WTC11 (cell line): ENCODE measurements around the gene NIFK. TPM values are rescaled to one million over a fixed set of nuclear protein-coding genes. Genes with fewer than 3 reads are reported as not detected.
A peak's percentile ranks its signal among the peaks of the same experiment; 100 is the strongest.
"Not testable (repeated sequence)": the region's sequence is repeated elsewhere in the genome, so short reads cannot be mapped to it uniquely, and the experiment has no call there.

Experiments
- ATAC-seq: fragments of 200-7000 bp; cut with Tn5 transposase; 2 replicates; pipeline ENCODE4 v1.10.0; 2021; ENCODE audit warnings: mild to moderate bottlenecking, moderate library complexity
- CTCF ChIA-PET: fragments of 300-600 bp; sonication (Branson Sonifier 250); formaldehyde crosslinking; loops from one replicate; lab custom pipeline; 2021; ENCODE audit warnings: antibody characterized with exemption; lab: Charles Lee
- POLR2A ChIA-PET: fragments of 350-600 bp; sonication (Branson Sonifier 250); formaldehyde crosslinking; loops from one replicate; lab custom pipeline; 2021; ENCODE audit warnings: antibody characterized with exemption; lab: Charles Lee
- DNase-seq: peaks from one replicate; pipeline ENCODE4 v3.0.0; 2021; ENCODE audit warnings: low spot score
- H3K27ac Mint-ChIP-seq: 2 replicates; pipeline ENCODE4 v1.8.0; 2021; ENCODE audit warnings: mixed read lengths
- H3K27me3 Mint-ChIP-seq: 2 replicates; pipeline ENCODE4 v1.8.0; 2021; ENCODE audit warnings: low read depth, mild to moderate bottlenecking, moderate library complexity, mixed read lengths
- H3K36me3 Mint-ChIP-seq: 2 replicates; pipeline ENCODE4 v1.8.0; 2021; ENCODE audit warnings: mixed read lengths
- H3K4me1 Mint-ChIP-seq: 2 replicates; pipeline ENCODE4 v1.8.0; 2022; ENCODE audit warnings: mixed read lengths
- H3K4me3 Mint-ChIP-seq: 2 replicates; pipeline ENCODE4 v1.8.0; 2021; ENCODE audit warnings: mild to moderate bottlenecking, moderate library complexity, mixed read lengths
- H3K9me3 Mint-ChIP-seq: 2 replicates; pipeline ENCODE4 v1.8.0; 2021; ENCODE audit warnings: mixed read lengths
- AFF4 ChIP-seq: sonication (generic); formaldehyde crosslinking; IDR thresholded peaks from 2 replicates; pipeline ENCODE4 v1.8.1; 2023; ENCODE audit warnings: mild to moderate bottlenecking, missing genetic modification reagents, borderline replicate concordance
- CREM ChIP-seq: sonication (generic); formaldehyde crosslinking; IDR thresholded peaks from 2 replicates; pipeline ENCODE4 v1.8.1; 2022; ENCODE audit warnings: mild to moderate bottlenecking, missing genetic modification reagents, moderate library complexity
- E2F5 ChIP-seq: sonication (generic); formaldehyde crosslinking; IDR thresholded peaks from 2 replicates; pipeline ENCODE4 v1.8.1; 2022; ENCODE audit warnings: mild to moderate bottlenecking, moderate library complexity, missing genetic modification reagents
- FOXP4 ChIP-seq: sonication (generic); formaldehyde crosslinking; IDR thresholded peaks from 2 replicates; pipeline ENCODE4 v1.8.0; 2022; ENCODE audit warnings: mild to moderate bottlenecking, missing genetic modification reagents
- GABPB1 ChIP-seq: sonication (generic); formaldehyde crosslinking; IDR thresholded peaks from 2 replicates; pipeline ENCODE4 v1.8.1; 2023; ENCODE audit warnings: mild to moderate bottlenecking, missing genetic modification reagents
- GRHL2 ChIP-seq: fragments of 250-450 bp; sonication (Bioruptor Pico); IDR thresholded peaks from 2 replicates; pipeline ENCODE4 v1.8.0; 2022; ENCODE audit warnings: mild to moderate bottlenecking, moderate library complexity; ENCODE audit not compliant: insufficient replicate concordance, severe bottlenecking
- HMGXB4 ChIP-seq: sonication (generic); formaldehyde crosslinking; IDR thresholded peaks from 2 replicates; pipeline ENCODE4 v1.8.1; 2023; ENCODE audit warnings: mild to moderate bottlenecking, moderate library complexity, missing genetic modification reagents
- IRF2 ChIP-seq: sonication (generic); formaldehyde crosslinking; IDR thresholded peaks from 2 replicates; pipeline ENCODE4 v1.8.0; 2022; ENCODE audit warnings: low read depth, missing genetic modification reagents, borderline replicate concordance
- JUN ChIP-seq: sonication (generic); formaldehyde crosslinking; IDR thresholded peaks from 2 replicates; pipeline ENCODE4 v1.8.0; 2023; ENCODE audit warnings: mild to moderate bottlenecking, missing genetic modification reagents
- NR2C2 ChIP-seq: sonication (generic); formaldehyde crosslinking; IDR thresholded peaks from 2 replicates; pipeline ENCODE4 v1.8.0; 2022; ENCODE audit warnings: mild to moderate bottlenecking, missing genetic modification reagents
- RORB ChIP-seq: fragments of 250-450 bp; sonication (Bioruptor Pico); IDR thresholded peaks from 2 replicates; pipeline ENCODE4 v1.9.0; 2021; ENCODE audit warnings: mild to moderate bottlenecking
- SOX15 ChIP-seq: fragments of 250-450 bp; sonication (Bioruptor Pico); IDR thresholded peaks from 2 replicates; pipeline ENCODE4 v1.9.0; 2021; ENCODE audit warnings: mild to moderate bottlenecking
- TCF7 ChIP-seq: sonication (generic); formaldehyde crosslinking; IDR thresholded peaks from 2 replicates; pipeline ENCODE4 v1.8.0; 2022; ENCODE audit warnings: mild to moderate bottlenecking, low read depth, missing genetic modification reagents, moderate library complexity
- ZBTB21 ChIP-seq: sonication (generic); formaldehyde crosslinking; IDR thresholded peaks from 2 replicates; pipeline ENCODE4 v1.8.1; 2023; ENCODE audit warnings: mild to moderate bottlenecking, missing genetic modification reagents, borderline replicate concordance
- ZNF138 ChIP-seq: sonication (generic); formaldehyde crosslinking; conservative IDR thresholded peaks from 2 replicates; pipeline ENCODE4 v1.8.1; 2022; ENCODE audit warnings: mild to moderate bottlenecking, moderate library complexity, missing genetic modification reagents
- ZNF317 ChIP-seq: sonication (generic); formaldehyde crosslinking; IDR thresholded peaks from 2 replicates; pipeline ENCODE4 v1.8.1; 2023; ENCODE audit warnings: low read depth, mild to moderate bottlenecking, moderate library complexity, missing genetic modification reagents, borderline replicate concordance
- ZNF396 ChIP-seq: fragments of 250-450 bp; sonication (Bioruptor Pico); IDR thresholded peaks from 2 replicates; pipeline ENCODE4 v1.8.0; 2021; ENCODE audit warnings: mild to moderate bottlenecking, moderate library complexity, borderline replicate concordance
- ZNF423 ChIP-seq: fragments of 250-450 bp; sonication (Bioruptor Pico); IDR thresholded peaks from 2 replicates; pipeline ENCODE4 v2.1.2; 2022; ENCODE audit warnings: mild to moderate bottlenecking, moderate library complexity
- ZNF671 ChIP-seq: fragments of 250-450 bp; sonication (Bioruptor Pico); IDR thresholded peaks from 2 replicates; pipeline ENCODE4 v1.8.0; 2021; ENCODE audit warnings: mild to moderate bottlenecking
- total RNA-seq: library from RNA; stranded (reverse); gene quantifications from 3 replicates; pipeline ENCODE4 v1.2.3, GENCODE V29; 2021

NIFK gene
- total RNA-seq, 1 experiment from 2014 or later, result 91.3 TPM

GRCh38 chr2:121701761-121702160, 34.9 kb downstream of the NIFK start:
- POLR2A ChIA-PET, DNase-seq, H3K36me3 Mint-ChIP-seq, H3K4me1 Mint-ChIP-seq, H3K4me3 Mint-ChIP-seq, H3K27ac Mint-ChIP-seq, ATAC-seq, H3K27me3 Mint-ChIP-seq, H3K9me3 Mint-ChIP-seq: not testable (repeated sequence)
- CTCF ChIA-PET, result interaction anchor here (0.7 kb wide), 1 partner anchor 18 kb away, joined by 3 read pairs; no protein-coding TSS in a partner anchor

- CTCF ChIA-PET, result interaction anchor here (0.7 to 1.7 kb wide), 3 partner anchors 11 to 571 kb away, joined by 3 to 5 read pairs (median 3); partner anchors contain the start of gene RNU4ATAC
- Mint-ChIP-seq H3K27me3 (no peaks in the 10 kb centered on the region), H3K4me1 (peaks cover 22% of the 10 kb centered on the region), H3K36me3 (no peaks in the 10 kb centered on the region), H3K9me3 (no peaks in the 10 kb centered on the region), H3K27ac (no peak overlapping the region), H3K4me3 (no peak overlapping the region)
- POLR2A ChIA-PET, result no interaction called here
- DNase-seq (no peak), ATAC-seq (no peak; the same call in 1 of the 2 replicates)
- TF ChIP-seq ZNF138 (CRISPR knock-in tag), result no peak
- peak; percentile 44 for TF ChIP-seq GABPB1 (CRISPR knock-in tag)
- no peak for TF ChIP-seq ZNF396
- no peak for TF ChIP-seq ZNF423 (CRISPR knock-in tag)
These were observed 37.0 kb downstream of the NIFK start for GRCh38 chr2:121699421-121700333.

- no peak overlapping the region for H3K4me3 Mint-ChIP-seq
- H3K36me3 Mint-ChIP-seq, result no peaks in the 10 kb centered on the region
- CTCF ChIA-PET, result no interaction called here
- H3K4me1 Mint-ChIP-seq, result peaks cover 23% of the 10 kb centered on the region
- no peak for ATAC-seq
- POLR2A ChIA-PET, result no interaction called here
- no peaks in the 10 kb centered on the region for H3K9me3 Mint-ChIP-seq
- DNase-seq, result no peak
- no peaks in the 10 kb centered on the region for H3K27me3 Mint-ChIP-seq
- no peak overlapping the region for H3K27ac Mint-ChIP-seq
- no peak for TF ChIP-seq AFF4 (CRISPR knock-in tag)
- no peak for TF ChIP-seq ZNF317 (CRISPR knock-in tag)
- no peak for TF ChIP-seq IRF2 (CRISPR knock-in tag)
- no peak for TF ChIP-seq JUN (CRISPR knock-in tag)
- no peak for TF ChIP-seq ZBTB21
- TF ChIP-seq CREM (CRISPR knock-in tag), result no peak
These were observed 38.3 kb downstream of the NIFK start for GRCh38 chr2:121698318-121698930.

- no peaks in the 10 kb centered on the region for H3K27me3 Mint-ChIP-seq
- DNase-seq (no peak), ATAC-seq (no peak)
- TF ChIP-seq GRHL2 (CRISPR knock-in tag), result no peak
- no peak for TF ChIP-seq E2F5 (CRISPR knock-in tag)
- no peak for TF ChIP-seq HMGXB4 (CRISPR knock-in tag)
- no peak for TF ChIP-seq FOXP4 (CRISPR knock-in tag)
- no peak for TF ChIP-seq TCF7
- no peak for TF ChIP-seq RORB (CRISPR knock-in tag)
- TF ChIP-seq SOX15 (CRISPR knock-in tag), result no peak
- TF ChIP-seq ZNF671 (CRISPR knock-in tag), result no peak
- no peak for TF ChIP-seq NR2C2
These were observed 39.5 kb downstream of the NIFK start for GRCh38 chr2:121697108-121697631.

More at GRCh38 chr2:121697108-121697631, 39.5 kb downstream of the NIFK start:
- peak overlapping the region; percentile 17 for H3K27ac Mint-ChIP-seq
- peaks cover 23% of the 10 kb centered on the region for H3K4me1 Mint-ChIP-seq
- ChIA-PET POLR2A (interaction anchor here (0.5 kb wide), 1 partner anchor 109 kb away, joined by 3 read pairs; no protein-coding TSS in a partner anchor), CTCF (interaction anchor here (0.6 to 1.7 kb wide), 5 partner anchors 19 to 295 kb away, joined by 3 read pairs; partner anchors contain the start of gene NIFK)
- H3K4me3 Mint-ChIP-seq, result no peak overlapping the region
- H3K36me3 Mint-ChIP-seq, result no peaks in the 10 kb centered on the region
- H3K9me3 Mint-ChIP-seq, result no peaks in the 10 kb centered on the region
